ENCODE results near the gene SLC9A8.
"Not testable (repeated sequence)": the region's sequence is repeated elsewhere in the genome, so short reads cannot be mapped to it uniquely, and the experiment has no call there.

- TF ChIP-seq POLR2A (IDR thresholded peaks at IDR 0.05; ENCODE audit: low read depth, low read length); POLR2AphosphoS5 (IDR thresholded peaks at IDR 0.05; ENCODE audit: low read depth, low read length); TAF1 (IDR thresholded peaks at IDR 0.05; ENCODE audit: borderline replicate concordance, low read depth, low read length): not testable (repeated sequence)
Measured at GRCh38 chr20:49861232-49861631, 48.6 kb downstream of the SLC9A8 start.
